ENCODE results near the gene U2AF2.

The U2AF2 gene

GRCh38 chr19:55670280-55671053 is 15.6 kb downstream of the U2AF2 start (continued):
- no peak for TF ChIP-seq ZNF311 (tag by site-specific recombination; IDR thresholded peaks at IDR 0.05; ENCODE audit: borderline replicate concordance)
- no peak for TF ChIP-seq ZNF707 (tag by site-specific recombination; IDR thresholded peaks at IDR 0.05)
- no peak for TF ChIP-seq OSR2 (tag by site-specific recombination; IDR thresholded peaks at IDR 0.05)
- TF ChIP-seq ZNF48 (tag by site-specific recombination; IDR thresholded peaks at IDR 0.05): no peak
- no peak for TF ChIP-seq ZNF433 (tag by site-specific recombination; IDR thresholded peaks at IDR 0.05; ENCODE audit: low read depth)
- no peak for TF ChIP-seq ZNF830 (tag by site-specific recombination; IDR thresholded peaks at IDR 0.05; ENCODE audit: low read depth)
- no peak for TF ChIP-seq ZNF146 (tag by site-specific recombination; IDR thresholded peaks at IDR 0.05)
- peak; percentile 52 for TF ChIP-seq BCL11B (tag by site-specific recombination; IDR thresholded peaks at IDR 0.05; ENCODE audit: low read depth)
- peak; percentile 93 for TF ChIP-seq ZNF600 (tag by site-specific recombination; IDR thresholded peaks at IDR 0.05)
- TF ChIP-seq BCL11A (tag by site-specific recombination; IDR thresholded peaks at IDR 0.05; ENCODE audit: low read depth): peak; percentile 78; the same call in 1 of the 2 replicates
- TF ChIP-seq ZNF211 (tag by site-specific recombination; IDR thresholded peaks at IDR 0.05; ENCODE audit: low read depth): no peak
- no peak for TF ChIP-seq ZNF391 (tag by site-specific recombination; IDR thresholded peaks at IDR 0.05; ENCODE audit: borderline replicate concordance, low read depth)
- no peak for TF ChIP-seq ZSCAN4 (tag by site-specific recombination; IDR thresholded peaks at IDR 0.05)
- TF ChIP-seq ZNF571 (tag by site-specific recombination; IDR thresholded peaks at IDR 0.05): no peak
- TF ChIP-seq KLF17 (tag by site-specific recombination; IDR thresholded peaks at IDR 0.05): no peak
- TF ChIP-seq WT1 (tag by site-specific recombination; IDR thresholded peaks at IDR 0.05): no peak
- TF ChIP-seq HIC1 (tag by site-specific recombination; IDR thresholded peaks at IDR 0.05): peak; percentile 96
- no peak for TF ChIP-seq ZNF514 (tag by site-specific recombination; IDR thresholded peaks at IDR 0.05)
- TF ChIP-seq GLI2 (tag by site-specific recombination; IDR thresholded peaks at IDR 0.05; ENCODE audit: borderline replicate concordance, low read depth): no peak
- no peak for TF ChIP-seq ZNF621 (tag by site-specific recombination; IDR thresholded peaks at IDR 0.05)
- no peak for TF ChIP-seq GLI4 (tag by site-specific recombination; IDR thresholded peaks at IDR 0.05)
- TF ChIP-seq ZNF488 (tag by site-specific recombination; IDR thresholded peaks at IDR 0.05): no peak
- TF ChIP-seq ZNF776 (tag by site-specific recombination; IDR thresholded peaks at IDR 0.05; ENCODE audit: borderline replicate concordance): no peak
- no peak for TF ChIP-seq ZNF548 (tag by site-specific recombination; IDR thresholded peaks at IDR 0.05)
- peak; percentile 74 for TF ChIP-seq GLIS2 (tag by site-specific recombination; IDR thresholded peaks at IDR 0.05)
- TF ChIP-seq ZBTB49 (tag by site-specific recombination; IDR thresholded peaks at IDR 0.05; ENCODE audit: low read depth): no peak
- no peak for TF ChIP-seq ZNF140 (tag by site-specific recombination; IDR thresholded peaks at IDR 0.05)
- no peak for TF ChIP-seq KLF9 (tag by site-specific recombination; IDR thresholded peaks at IDR 0.05; ENCODE audit: low read depth)
- no peak for TF ChIP-seq PRDM1 (tag by site-specific recombination; IDR thresholded peaks at IDR 0.05)
- no peak for TF ChIP-seq TSHZ1 (tag by site-specific recombination; IDR thresholded peaks at IDR 0.05; ENCODE audit: borderline replicate concordance)

All from HEK293 (cell line).